ENCODE data around the gene SPTB. TPM values are rescaled to one million over a fixed set of nuclear protein-coding genes. Genes with fewer than 3 reads are reported as not detected.

Gene SPTB
- polyA plus RNA-seq, 1 donor (not counting 4 experiments of a cell fraction or from before 2014, with no cell fraction given): not detected

DNA sequence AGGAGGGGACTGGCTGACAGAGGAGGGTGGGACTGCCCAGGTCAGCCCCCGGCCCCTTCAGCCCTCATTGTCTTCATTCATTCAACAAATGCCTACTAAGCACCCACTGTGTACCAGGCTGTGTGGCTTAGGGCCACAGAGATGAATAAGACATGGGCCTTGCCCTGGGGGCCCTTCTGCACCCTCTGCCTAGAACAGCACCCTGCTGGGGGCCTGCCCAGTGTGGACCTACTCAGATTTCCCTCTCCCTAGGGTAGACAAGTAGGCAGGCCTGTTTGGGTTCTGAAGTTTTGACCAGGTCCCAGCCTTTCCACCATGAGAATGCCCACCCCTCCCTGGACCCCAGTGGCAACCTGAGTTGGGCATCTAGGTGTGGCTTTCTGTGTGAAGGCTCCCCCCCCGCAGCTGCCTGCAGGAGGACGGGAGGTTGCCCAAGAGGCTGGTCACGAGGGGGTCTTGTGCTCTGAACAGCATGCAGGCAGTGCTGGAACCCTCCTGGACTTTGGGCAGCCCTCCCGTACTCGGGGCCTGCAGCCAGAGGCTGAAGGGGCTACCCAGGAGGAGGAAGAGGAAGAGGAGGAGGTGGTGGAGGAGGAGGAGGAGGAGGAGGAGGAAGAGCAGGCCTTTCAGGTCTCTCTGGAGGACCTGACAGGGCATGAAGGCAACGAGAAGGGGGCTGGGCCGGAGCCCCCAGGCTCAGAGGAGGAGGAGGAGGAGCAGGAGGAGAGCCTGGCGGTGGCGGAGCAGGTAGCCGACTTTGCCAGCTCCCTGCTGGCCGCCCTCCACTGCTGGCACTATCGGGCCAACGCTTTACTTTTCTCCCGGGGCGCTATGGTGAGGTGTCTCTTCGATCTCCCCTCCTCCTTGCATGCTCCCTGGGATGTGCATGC is 142.1 kb downstream of the SPTB start:
- Histone ChIP-seq H3K27me3 (ENCODE audit: control insufficient read depth, extremely low read depth, insufficient read depth, low read length) (no peaks in the 10 kb centered on the region), H2AFZ (ENCODE audit: control insufficient read depth, low read length) (no peak overlapping the region), H3K4me2 (ENCODE audit: control insufficient read depth, extremely low read depth, insufficient read depth, low read depth, low read length) (no peak overlapping the region), H3K4me3 (ENCODE audit: control insufficient read depth in 2 of 3, extremely low read depth in 1 of 3, insufficient read depth in 2 of 3, low read depth in 1 of 3, low read length in 3 of 3) (no peak overlapping the region), H3K27ac (ENCODE audit: control insufficient read depth, insufficient read depth, low read length) (peak overlapping the region; percentile 29), H3K79me2 (ENCODE audit: control insufficient read depth, insufficient read depth, low read length) (peaks cover 59% of the 10 kb centered on the region), H4K20me1 (ENCODE audit: control insufficient read depth, extremely low read depth, insufficient read depth, low read length) (peaks cover 6% of the 10 kb centered on the region), H3K4me1 (ENCODE audit: control insufficient read depth, extremely low read depth, insufficient read depth, low read length) (peaks cover 14% of the 10 kb centered on the region), H3K36me3 (ENCODE audit: control insufficient read depth in 2 of 2, extremely low read depth in 1 of 2, insufficient read depth in 2 of 2, low read length in 2 of 2) (peaks cover 59 to 79% of the 10 kb centered on the region in 2 experiments), H3K9me1 (ENCODE audit: control insufficient read depth, extremely low read depth, insufficient read depth, low read length) (peaks cover 2% of the 10 kb centered on the region), H3K9ac (ENCODE audit: control insufficient read depth, extremely low read depth, insufficient read depth, low read length) (no peak overlapping the region), H3K9me3 (ENCODE audit: control insufficient read depth, low read depth, low read length) (no peaks in the 10 kb centered on the region)
- DNase-seq (ENCODE audit: low read depth, low spot score) (no peak), FAIRE-seq (no peak)
- TF ChIP-seq EZH2 (IDR thresholded peaks at IDR 0.05; ENCODE audit: low read length): no peak
- no peak for TF ChIP-seq CTCF (optimal IDR thresholded peaks at IDR 0.05 in 1 of 3, IDR thresholded peaks at IDR 0.05 in 1 of 3, conservative IDR thresholded peaks at IDR 0.05 in 1 of 3; ENCODE audit: extremely low read depth in 1 of 3, insufficient read depth in 2 of 3, low read length in 3 of 3)
- dilution Hi-C loops (cut with MboI; ENCODE audit: extremely low pct_ligation_motif_present, low sequenced_read_pairs): no loop called here

- peaks cover 2% of the 10 kb centered on the region for H3K9me1 ChIP-seq (ENCODE audit: control insufficient read depth, extremely low read depth, insufficient read depth, low read length)
- peak; percentile 32 for FAIRE-seq
- H3K4me1 ChIP-seq (ENCODE audit: control insufficient read depth, extremely low read depth, insufficient read depth, low read length): peaks cover 14% of the 10 kb centered on the region
- H3K27me3 ChIP-seq (ENCODE audit: control insufficient read depth, extremely low read depth, insufficient read depth, low read length): no peaks in the 10 kb centered on the region
- peaks cover 10% of the 10 kb centered on the region for H4K20me1 ChIP-seq (ENCODE audit: control insufficient read depth, extremely low read depth, insufficient read depth, low read length)
- H3K79me2 ChIP-seq (ENCODE audit: control insufficient read depth, insufficient read depth, low read length): peaks cover 61% of the 10 kb centered on the region
- H3K4me2 ChIP-seq (ENCODE audit: control insufficient read depth, extremely low read depth, insufficient read depth, low read depth, low read length): no peak overlapping the region
- no peak for DNase-seq (ENCODE audit: low read depth, low spot score)
- peaks cover 62 to 78% of the 10 kb centered on the region in 2 experiments for H3K36me3 ChIP-seq (ENCODE audit: control insufficient read depth in 2 of 2, extremely low read depth in 1 of 2, insufficient read depth in 2 of 2, low read length in 2 of 2)
- H3K27ac ChIP-seq (ENCODE audit: control insufficient read depth, insufficient read depth, low read length): peak overlapping the region; percentile 29
- dilution Hi-C loops (cut with MboI; ENCODE audit: extremely low pct_ligation_motif_present, low sequenced_read_pairs): no loop called here
- TF ChIP-seq CTCF (optimal IDR thresholded peaks at IDR 0.05 in 1 of 3, IDR thresholded peaks at IDR 0.05 in 1 of 3, conservative IDR thresholded peaks at IDR 0.05 in 1 of 3; ENCODE audit: extremely low read depth in 1 of 3, insufficient read depth in 2 of 3, low read length in 3 of 3): peak in 1 of 3 experiments; percentile 20
- TF ChIP-seq EZH2 (IDR thresholded peaks at IDR 0.05; ENCODE audit: low read length): no peak
- H2AFZ ChIP-seq (ENCODE audit: control insufficient read depth, low read length): no peak overlapping the region
- H3K9me3 ChIP-seq (ENCODE audit: control insufficient read depth, low read depth, low read length): no peaks in the 10 kb centered on the region
- no peak overlapping the region for H3K4me3 ChIP-seq (ENCODE audit: control insufficient read depth in 2 of 3, extremely low read depth in 1 of 3, insufficient read depth in 2 of 3, low read depth in 1 of 3, low read length in 3 of 3)
- peak overlapping the region; percentile 25 for H3K9ac ChIP-seq (ENCODE audit: control insufficient read depth, extremely low read depth, insufficient read depth, low read length)
Observed at GRCh38 chr14:64736271-64737169, 143.2 kb downstream of the SPTB start.

Measured in keratinocyte (primary cell).